Measurements from ENCODE around the gene ROBO2.

ROBO2 gene

DNA sequence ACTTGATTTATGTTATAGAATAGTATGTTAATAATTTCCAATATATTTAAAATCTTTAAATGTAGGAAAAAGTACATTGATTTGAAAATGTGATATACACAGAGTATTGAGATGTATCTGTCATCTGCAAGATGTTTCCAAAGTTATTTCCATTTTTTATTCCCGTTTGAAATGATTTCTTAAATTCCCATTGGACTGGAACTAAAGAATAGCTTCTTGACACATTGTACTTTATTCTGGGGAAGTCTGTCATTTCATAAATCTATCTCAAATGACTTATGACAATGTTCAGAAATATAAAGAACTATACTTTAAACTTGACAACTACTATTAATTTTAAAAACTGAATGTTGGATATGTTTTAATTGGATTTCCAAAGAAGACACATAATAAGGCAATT, 489.6 kb downstream of the ROBO2 start:
- no peak for FAIRE-seq
- DNase-seq (ENCODE audit: insufficient read length, low spot score) = no peak
- TF ChIP-seq, protein P1, sequence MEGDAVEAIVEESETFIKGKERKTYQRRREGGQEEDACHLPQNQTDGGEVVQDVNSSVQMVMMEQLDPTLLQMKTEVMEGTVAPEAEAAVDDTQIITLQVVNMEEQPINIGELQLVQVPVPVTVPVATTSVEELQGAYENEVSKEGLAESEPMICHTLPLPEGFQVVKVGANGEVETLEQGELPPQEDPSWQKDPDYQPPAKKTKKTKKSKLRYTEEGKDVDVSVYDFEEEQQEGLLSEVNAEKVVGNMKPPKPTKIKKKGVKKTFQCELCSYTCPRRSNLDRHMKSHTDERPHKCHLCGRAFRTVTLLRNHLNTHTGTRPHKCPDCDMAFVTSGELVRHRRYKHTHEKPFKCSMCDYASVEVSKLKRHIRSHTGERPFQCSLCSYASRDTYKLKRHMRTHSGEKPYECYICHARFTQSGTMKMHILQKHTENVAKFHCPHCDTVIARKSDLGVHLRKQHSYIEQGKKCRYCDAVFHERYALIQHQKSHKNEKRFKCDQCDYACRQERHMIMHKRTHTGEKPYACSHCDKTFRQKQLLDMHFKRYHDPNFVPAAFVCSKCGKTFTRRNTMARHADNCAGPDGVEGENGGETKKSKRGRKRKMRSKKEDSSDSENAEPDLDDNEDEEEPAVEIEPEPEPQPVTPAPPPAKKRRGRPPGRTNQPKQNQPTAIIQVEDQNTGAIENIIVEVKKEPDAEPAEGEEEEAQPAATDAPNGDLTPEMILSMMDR (IDR thresholded peaks at IDR 0.05; ENCODE audit: insufficient read depth, missing control alignments) = no peak

- TF ChIP-seq, protein P1 (IDR thresholded peaks at IDR 0.05; ENCODE audit: insufficient read depth, missing control alignments) = no peak
- DNase-seq (ENCODE audit: insufficient read length, low spot score) = no peak
Observed at GRCh38 chr3:77530870-77531269, 491.0 kb downstream of the ROBO2 start.

DNA sequence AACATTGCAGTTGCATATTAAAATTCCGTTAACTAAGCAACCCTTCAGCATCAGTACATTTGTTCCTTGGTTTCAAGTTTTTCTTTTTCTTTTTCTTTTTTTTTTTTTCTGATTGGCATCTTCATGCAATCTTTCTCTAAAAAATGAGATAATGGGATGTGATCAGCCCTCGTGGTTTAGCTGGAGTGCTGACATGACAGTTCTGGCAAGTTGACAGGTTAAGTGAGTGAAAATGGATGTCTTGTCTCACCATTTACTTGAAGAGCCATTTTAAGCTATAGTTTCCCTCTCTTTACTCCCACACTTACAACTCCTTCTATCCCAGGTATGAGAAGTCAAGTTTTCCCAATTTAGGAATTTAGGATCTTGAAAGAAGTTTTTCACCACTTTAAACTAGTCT, 495.2 kb downstream of the ROBO2 start:
- DNase-seq (ENCODE audit: insufficient read length, low spot score) (no peak), FAIRE-seq (no peak)
- TF ChIP-seq, protein P1 (IDR thresholded peaks at IDR 0.05; ENCODE audit: insufficient read depth, missing control alignments) = no peak

More at GRCh38 chr3:77530870-77531269, 491.0 kb downstream of the ROBO2 start:
- no peak for FAIRE-seq

- TF ChIP-seq, protein P1 (IDR thresholded peaks at IDR 0.05; ENCODE audit: insufficient read depth, missing control alignments) = no peak
- no peak for DNase-seq (ENCODE audit: insufficient read length, low spot score)
- FAIRE-seq = no peak
Observed at GRCh38 chr3:77536038-77536775, 496.3 kb downstream of the ROBO2 start.

DNA sequence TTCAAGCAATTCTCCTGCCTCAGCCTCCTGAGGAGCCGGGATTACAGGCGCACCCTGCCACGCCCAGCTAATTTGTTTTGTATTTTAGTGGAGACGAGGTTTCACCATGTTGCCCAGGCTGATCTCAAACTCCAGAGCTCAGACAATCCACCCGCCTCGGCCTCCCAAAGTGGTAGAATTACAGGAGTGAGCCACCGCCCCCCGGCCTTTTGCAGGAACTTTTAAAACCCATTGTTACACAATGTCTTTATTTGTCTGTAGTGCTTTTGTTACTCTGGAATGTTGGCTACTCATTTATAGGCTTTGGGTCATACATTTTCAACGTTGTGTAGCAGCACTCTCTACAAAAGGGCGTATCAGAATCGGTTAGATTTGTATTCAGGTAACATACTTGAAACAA, 499.1 kb downstream of the ROBO2 start:
- no peak for FAIRE-seq
- TF ChIP-seq, protein P1 (IDR thresholded peaks at IDR 0.05; ENCODE audit: insufficient read depth, missing control alignments) = no peak
- DNase-seq (ENCODE audit: insufficient read length, low spot score) = no peak

DNA sequence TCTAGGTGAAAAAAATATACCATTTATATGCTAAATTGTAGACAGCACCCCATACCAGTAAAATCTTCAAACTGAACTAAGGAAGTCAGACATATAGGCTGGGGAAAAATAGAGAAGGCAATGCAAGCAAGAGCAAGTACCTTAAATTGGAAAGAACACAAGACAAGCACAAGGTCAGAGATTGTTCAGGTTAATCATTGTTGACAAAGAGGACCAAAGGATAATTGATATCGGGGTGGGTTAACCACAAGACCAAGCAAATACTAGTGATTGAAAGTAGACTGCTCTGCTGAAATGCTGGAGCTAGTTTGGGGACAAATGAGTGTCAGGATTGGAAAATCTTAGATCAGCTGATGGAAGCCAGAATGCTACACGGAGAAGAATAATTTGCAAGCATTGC, 499.8 kb downstream of the ROBO2 start:
- TF ChIP-seq, protein P1 (IDR thresholded peaks at IDR 0.05; ENCODE audit: insufficient read depth, missing control alignments) = no peak
- DNase-seq (ENCODE audit: insufficient read length, low spot score) (no peak), FAIRE-seq (no peak)

DNA sequence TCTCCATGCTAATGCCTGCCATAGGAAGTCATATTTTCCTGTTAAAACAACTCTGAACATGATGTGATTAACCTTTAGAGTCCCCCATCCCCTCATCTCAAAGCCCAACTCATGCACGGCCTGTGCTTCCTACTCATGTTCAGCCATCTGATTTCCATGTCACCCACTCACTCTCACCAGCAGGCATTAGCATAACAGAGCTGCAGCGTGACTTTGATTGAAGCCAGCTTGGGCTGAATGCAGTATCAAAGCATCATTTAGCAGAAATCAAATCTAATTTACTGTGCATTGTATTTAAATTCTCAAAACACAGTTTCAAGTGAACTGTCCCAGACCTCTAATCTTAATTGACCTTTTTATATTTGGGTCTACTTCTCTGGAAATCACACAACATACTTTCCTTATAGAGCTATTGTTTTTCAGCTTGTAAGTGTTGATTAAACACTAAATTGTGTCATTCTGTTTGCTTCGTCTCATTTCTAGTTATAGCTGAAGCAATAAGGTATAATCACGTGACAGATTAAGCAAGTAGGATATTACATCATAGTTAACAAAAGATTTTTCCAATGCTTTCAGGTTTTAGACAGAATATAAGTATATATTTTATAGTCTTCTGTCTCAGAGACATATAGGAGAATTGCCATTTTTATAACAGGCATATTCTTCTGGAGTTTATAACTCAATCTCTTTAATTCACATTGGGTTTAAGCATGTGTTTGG, 501.5 kb downstream of the ROBO2 start:
- FAIRE-seq = no peak
- TF ChIP-seq, protein P1 (IDR thresholded peaks at IDR 0.05; ENCODE audit: insufficient read depth, missing control alignments) = no peak
- no peak for DNase-seq (ENCODE audit: insufficient read length, low spot score)

Data from D721Med (cell line).